HEK293 (cell line): Measurements from ENCODE around the gene PIK3C2B.

Experiments used
- PRDM10 ChIP-seq: fragments of 450-650 bp; formaldehyde crosslinking; IDR thresholded peaks from 2 replicates; pipeline ENCODE4 v1.5.1; 2016; ENCODE audit warnings: missing biosample characterization, missing genetic modification characterization
- ZBTB20 ChIP-seq: fragments of 450-650 bp; formaldehyde crosslinking; IDR thresholded peaks from 2 replicates; pipeline ENCODE4 v1.5.1; 2016; ENCODE audit warnings: missing biosample characterization, missing genetic modification characterization
- ZNF133 ChIP-seq: fragments of 450-650 bp; formaldehyde crosslinking; IDR thresholded peaks from 2 replicates; pipeline ENCODE4 v1.5.1; 2016; ENCODE audit warnings: missing biosample characterization, missing genetic modification characterization
- ZNF214 ChIP-seq: fragments of 450-650 bp; formaldehyde crosslinking; IDR thresholded peaks from 2 replicates; pipeline ENCODE4 v1.5.1; 2017; ENCODE audit warnings: missing biosample characterization, mild to moderate bottlenecking, missing genetic modification characterization, borderline replicate concordance
- ZNF660 ChIP-seq: fragments of 450-650 bp; IDR thresholded peaks from 2 replicates; pipeline ENCODE4 v1.5.1; 2018; ENCODE audit warnings: missing biosample characterization, mild to moderate bottlenecking, missing genetic modification characterization

DNA sequence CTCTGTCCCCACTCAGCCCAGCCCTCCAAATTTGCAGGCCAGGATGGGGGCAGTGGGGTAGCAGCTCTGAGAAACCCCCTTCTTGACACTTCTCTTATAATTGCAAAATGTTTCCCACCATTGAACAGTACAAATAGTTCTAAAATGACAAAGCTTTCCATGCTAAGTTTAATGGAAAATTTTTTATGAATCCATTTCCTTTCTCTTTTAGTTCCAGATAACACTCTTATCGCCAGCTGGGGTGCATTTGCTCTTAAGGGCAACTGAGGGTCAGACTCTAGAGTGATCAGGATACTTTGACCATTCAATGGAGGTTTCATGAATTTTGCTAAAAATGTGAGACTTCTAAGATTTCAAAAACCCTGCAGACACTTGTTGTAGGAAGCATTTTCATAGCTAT, 29.9 kb downstream of the PIK3C2B start:
- TF ChIP-seq ZNF660 (tag by site-specific recombination) (no peak), ZBTB20 (tag by site-specific recombination) (no peak), ZNF133 (tag by site-specific recombination) (no peak), PRDM10 (tag by site-specific recombination) (no peak), ZNF214 (tag by site-specific recombination) (no peak)
